Thoracic aorta (tissue), 2 donors: ENCODE measurements around the gene PSTK. TPM values are rescaled to one million over a fixed set of nuclear protein-coding genes. Genes with fewer than 3 reads are reported as not detected.

Experiments
- ATAC-seq: fragments of 150-250 bp; one replicate; pipeline ENCODE4 v1.8.0; 2017; ENCODE audit warnings: low read depth; ENCODE audit not compliant: insufficient number of reproducible peaks, low FRiP score
- DNase-seq: peaks from one replicate; pipeline ENCODE4 v3.0.0-alpha.2; 2020; ENCODE audit warnings: low spot score
- H3K27ac ChIP-seq, 2 donors: fragments of 200-600 bp; sonication (generic); 1 replicate in 1 of 2; 2 replicates in 1 of 2; pipeline ENCODE4 v1.5.1; 2016; ENCODE audit warnings: mild to moderate bottlenecking in 2 of 2, moderate library complexity in 2 of 2
- H3K27me3 ChIP-seq: fragments of 200-600 bp; sonication (generic); replicated peaks from 2 replicates; pipeline ENCODE4 v1.6.0; 2016; ENCODE audit warnings: mild to moderate bottlenecking; ENCODE audit not compliant: insufficient read depth
- H3K36me3 ChIP-seq: fragments of 200-600 bp; sonication (generic); one replicate; pipeline ENCODE4 v1.5.1; 2016
- H3K4me1 ChIP-seq, 2 donors: fragments of 200-600 bp; sonication (generic); 1 replicate in 1 of 2; 2 replicates in 1 of 2; pipeline versions ENCODE4 v1.5.1 to v1.6.0; 2016; ENCODE audit warnings: low read depth in 2 of 2, mild to moderate bottlenecking in 1 of 2; ENCODE audit not compliant: control insufficient read depth in 1 of 2
- H3K4me3 ChIP-seq: fragments of 200-600 bp; sonication (generic); 2 replicates; pipeline ENCODE4 v1.5.1; 2016; ENCODE audit warnings: mild to moderate bottlenecking
- H3K9me3 ChIP-seq: fragments of 200-600 bp; sonication (generic); 2 replicates; pipeline ENCODE4 v1.5.1; 2016
- CTCF ChIP-seq: fragments of 200-600 bp; sonication (generic); IDR thresholded peaks from one replicate; pipeline ENCODE4 v1.5.1; 2019; ENCODE audit warnings: antibody characterized with exemption
- total RNA-seq, 2 donors: library from RNA; depleted of rRNA; stranded (reverse); fragments of >200 nt; gene quantifications; one replicate each; pipeline versions ENCODE4 v1.1.0 to v1.2.3, GENCODE V29; 2016

PSTK gene
- total RNA-seq, 2 donors from 2014 or later = 0.95 to 1.1 TPM

GRCh38 chr10:123004298-123004697 lies 24.1 kb downstream of the PSTK start:
- H3K9me3 ChIP-seq = no peaks in the 10 kb centered on the region
- DNase-seq = no peak
- TF ChIP-seq CTCF = no peak
- H3K4me1 ChIP-seq = peaks cover 16 to 21% of the 10 kb centered on the region in 2 donors
- no peak overlapping the region for H3K4me3 ChIP-seq
- no peak overlapping the region for H3K27ac ChIP-seq
- H3K36me3 ChIP-seq = no peaks in the 10 kb centered on the region
- ATAC-seq = no peak
- H3K27me3 ChIP-seq = no peaks in the 10 kb centered on the region

- peak; percentile 58 for ATAC-seq
- no peaks in the 10 kb centered on the region for H3K27me3 ChIP-seq
- DNase-seq = no peak
- H3K36me3 ChIP-seq = no peaks in the 10 kb centered on the region
- TF ChIP-seq CTCF = no peak
- peak overlapping the region; percentile 85 to 90 for H3K27ac ChIP-seq
- H3K4me3 ChIP-seq = peak overlapping the region; percentile 90
- no peaks in the 10 kb centered on the region for H3K9me3 ChIP-seq
- peaks cover 18 to 28% of the 10 kb centered on the region in 2 donors for H3K4me1 ChIP-seq
Observed at GRCh38 chr10:123007558-123008354, 27.6 kb downstream of the PSTK start.

- no peak for TF ChIP-seq CTCF
- peak within 1 kb of the TSS; percentile 90 for H3K4me3 ChIP-seq
- H3K27ac ChIP-seq = peak within 1 kb of the TSS; percentile 85 to 90
- H3K4me1 ChIP-seq = peaks cover 18 to 28% of the 10 kb centered on the region in 2 donors
- H3K36me3 ChIP-seq = no peaks in the 10 kb centered on the region
- DNase-seq = peak; percentile 95
- H3K9me3 ChIP-seq = no peaks in the 10 kb centered on the region
- peak; percentile 97 for ATAC-seq
- no peaks in the 10 kb centered on the region for H3K27me3 ChIP-seq
Observed at GRCh38 chr10:123008355-123009104, 28.3 kb downstream of the PSTK start, which contains the start of the genes ACADSB and IKZF5. Gene ACADSB, plus strand, starts transcription at chr10:123009006. Its CDS starts 24 bp downstream, at chr10:123009030. Gene IKZF5, minus strand, starts transcription at chr10:123008795. Its CDS starts 10,170 bp downstream, at chr10:122998625.

GRCh38 chr10:123009105-123009820 lies 29.1 kb downstream of the PSTK start:
- DNase-seq = no peak
- H3K9me3 ChIP-seq = no peaks in the 10 kb centered on the region
- no peak for ATAC-seq
- H3K27me3 ChIP-seq = no peaks in the 10 kb centered on the region
- no peak for TF ChIP-seq CTCF
- peak overlapping the region; percentile 90 for H3K4me3 ChIP-seq
- no peaks in the 10 kb centered on the region for H3K36me3 ChIP-seq
- H3K4me1 ChIP-seq = peaks cover 16 to 28% of the 10 kb centered on the region in 2 donors
- peak overlapping the region; percentile 62 to 85 for H3K27ac ChIP-seq
